Glomerular visceral epithelial cell (primary cell): ENCODE measurements around the gene GPRC5D.

Experiments
- DNase-seq: peaks from one replicate; pipeline ENCODE4 v3.0.0-alpha.2; 2016; ENCODE audit errors: extremely low spot score

The GPRC5D gene

GRCh38 chr12:12952036-12952435 is at the start of gene GPRC5D:
TSS of gene GPRC5D (minus strand) at chr12:12952170. CDS start at chr12:12950384, 1,786 bp downstream.
- DNase-seq, result no peak

- DNase-seq, result no peak
These were observed 49.7 kb upstream of the GPRC5D start for GRCh38 chr12:13001775-13002040.

GRCh38 chr12:13000925-13001774 is 49.2 kb upstream of the GPRC5D start:
- DNase-seq, result peak; percentile 53

GRCh38 chr12:13000616-13000924 is 48.6 kb upstream of the GPRC5D start:
- no peak for DNase-seq

GRCh38 chr12:12999959-13000615 is 48.1 kb upstream of the GPRC5D start, which contains the start of gene HEBP1:
TSS of gene HEBP1 (minus strand) at chr12:13000265. CDS start at chr12:13000114, 151 bp downstream.
- DNase-seq, result peak; percentile 92

GRCh38 chr12:12999271-12999958 is 47.4 kb upstream of the GPRC5D start:
- peak; percentile 15 for DNase-seq

- DNase-seq, result no peak
These were observed 46.3 kb upstream of the GPRC5D start for GRCh38 chr12:12998248-12998647.

- no peak for DNase-seq
These were observed 45.8 kb upstream of the GPRC5D start for GRCh38 chr12:12997734-12998133.

- DNase-seq, result no peak
These were observed 45.2 kb upstream of the GPRC5D start for GRCh38 chr12:12997156-12997555.

GRCh38 chr12:12996209-12996608 is 44.2 kb upstream of the GPRC5D start:
- no peak for DNase-seq

- DNase-seq, result no peak
These were observed 43.1 kb upstream of the GPRC5D start for GRCh38 chr12:12995088-12995487.

GRCh38 chr12:12993367-12993766 is 41.4 kb upstream of the GPRC5D start:
- no peak for DNase-seq

- peak; percentile 75 for DNase-seq
These were observed 40.6 kb upstream of the GPRC5D start for GRCh38 chr12:12992418-12993130.

- no peak for DNase-seq
These were observed 38.9 kb upstream of the GPRC5D start for GRCh38 chr12:12990700-12991468.

- no peak for DNase-seq
These were observed 35.5 kb upstream of the GPRC5D start for GRCh38 chr12:12987421-12987820.

- DNase-seq, result no peak
These were observed 34.9 kb upstream of the GPRC5D start for GRCh38 chr12:12986775-12987331.

GRCh38 chr12:12985817-12986408 is 33.9 kb upstream of the GPRC5D start:
- peak; percentile 24 for DNase-seq

GRCh38 chr12:12984149-12984548 is 32.2 kb upstream of the GPRC5D start:
- no peak for DNase-seq

- peak; percentile 50 for DNase-seq
These were observed 31.6 kb upstream of the GPRC5D start for GRCh38 chr12:12983420-12984035.

- DNase-seq, result no peak
These were observed 30.4 kb upstream of the GPRC5D start for GRCh38 chr12:12982331-12982730.
